ENCODE measurements around the gene TMEM120A. TPM values are rescaled to one million over a fixed set of nuclear protein-coding genes. Genes with fewer than 3 reads are reported as not detected.

Gene TMEM120A
- total RNA-seq, 2 experiments from 2014 or later = 12.4 to 22.1 TPM

DNA sequence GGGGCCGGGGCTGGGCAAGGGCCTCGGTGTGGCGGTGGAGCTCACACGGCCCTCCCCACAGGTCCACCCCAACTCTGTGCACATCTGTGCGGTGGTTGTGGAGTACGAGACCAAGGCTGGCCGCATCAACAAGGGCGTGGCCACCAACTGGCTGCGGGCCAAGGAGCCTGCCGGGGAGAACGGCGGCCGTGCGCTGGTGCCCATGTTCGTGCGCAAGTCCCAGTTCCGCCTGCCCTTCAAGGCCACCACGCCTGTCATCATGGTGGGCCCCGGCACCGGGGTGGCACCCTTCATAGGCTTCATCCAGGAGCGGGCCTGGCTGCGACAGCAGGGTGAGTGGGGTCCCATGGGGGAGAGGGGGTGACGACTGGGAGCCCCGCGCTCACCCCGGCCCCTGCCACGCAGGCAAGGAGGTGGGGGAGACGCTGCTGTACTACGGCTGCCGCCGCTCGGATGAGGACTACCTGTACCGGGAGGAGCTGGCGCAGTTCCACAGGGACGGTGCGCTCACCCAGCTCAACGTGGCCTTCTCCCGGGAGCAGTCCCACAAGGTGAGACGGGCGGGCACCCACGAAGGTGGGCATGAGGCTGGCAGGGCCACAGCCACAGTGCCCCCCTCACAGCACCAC, 8.8 kb downstream of the TMEM120A start:
- Histone ChIP-seq H3K36me3 (ENCODE audit: insufficient read depth, low read length) (peaks cover 13% of the 10 kb centered on the region; the same call in 1 of the 2 replicates), H2AFZ (ENCODE audit: low read length) (no peak overlapping the region), H3K4me2 (ENCODE audit: low read length) (no peak overlapping the region), H3K9me2 (ENCODE audit: insufficient read depth, low read length) (no peaks in the 10 kb centered on the region), H3K27ac (ENCODE audit: low read depth, low read length, poor library complexity, severe bottlenecking) (no peak overlapping the region), H3K9me3 (ENCODE audit: low read length) (no peaks in the 10 kb centered on the region), H3K79me2 (ENCODE audit: insufficient read depth, low read depth, low read length) (no peaks in the 10 kb centered on the region), H3K4me3 (ENCODE audit: low read depth, low read length, poor library complexity, severe bottlenecking) (no peak overlapping the region), H4K20me1 (ENCODE audit: insufficient read depth, low read length) (no peaks in the 10 kb centered on the region), H3K4me1 (ENCODE audit: insufficient read depth, low read length, poor library complexity, severe bottlenecking) (no peaks in the 10 kb centered on the region)
- intact Hi-C loops (cut with micrococcal nuclease; ENCODE audit: unreplicated experiment) = no loop called here
- DNase-seq (ENCODE audit: low spot score) = no peak
- TF ChIP-seq EZH2phosphoT487 (IDR thresholded peaks at IDR 0.05; ENCODE audit: borderline replicate concordance, low read depth, low read length) (no peak), CTCF (conservative IDR thresholded peaks at IDR 0.05; ENCODE audit: low read length) (no peak)
- CTCF ChIA-PET (ENCODE audit: unreplicated experiment) = no interaction called here
- POLR2A ChIA-PET = interaction anchor here (0.6 kb wide), 1 partner anchor 104 kb away, joined by 3 read pairs; no protein-coding TSS in a partner anchor
- no TSS peak for BruUV-seq (replicated peaks)

DNA sequence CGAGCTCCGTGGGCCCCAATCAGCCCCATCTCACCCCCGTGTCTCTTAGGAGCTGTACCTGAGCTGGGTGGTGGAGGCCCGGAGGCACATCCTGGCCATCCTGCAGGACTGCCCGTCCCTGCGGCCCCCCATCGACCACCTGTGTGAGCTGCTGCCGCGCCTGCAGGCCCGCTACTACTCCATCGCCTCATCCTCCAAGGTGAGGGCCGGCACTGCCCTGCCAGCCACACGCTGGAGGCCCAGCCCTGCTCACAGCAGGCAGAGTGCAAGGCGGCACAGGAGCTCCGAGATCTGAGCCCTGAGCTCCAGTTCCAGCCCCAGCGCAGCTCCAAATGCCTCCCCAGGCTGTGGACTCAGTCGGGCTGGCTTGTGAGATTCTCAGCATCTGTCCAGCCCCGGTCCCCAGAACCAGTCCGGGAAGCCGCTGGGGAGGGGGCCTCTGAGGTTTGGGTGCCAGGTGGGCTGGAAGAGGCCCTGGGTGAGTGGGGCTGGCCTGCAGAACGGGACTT, 9.3 kb downstream of the TMEM120A start:
- Histone ChIP-seq H3K4me1 (ENCODE audit: insufficient read depth, low read length, poor library complexity, severe bottlenecking) (no peaks in the 10 kb centered on the region), H3K27ac (ENCODE audit: low read depth, low read length, poor library complexity, severe bottlenecking) (no peak overlapping the region), H3K4me2 (ENCODE audit: low read length) (no peak overlapping the region), H3K79me2 (ENCODE audit: insufficient read depth, low read depth, low read length) (no peaks in the 10 kb centered on the region), H3K9me3 (ENCODE audit: low read length) (no peaks in the 10 kb centered on the region), H4K20me1 (ENCODE audit: insufficient read depth, low read length) (no peaks in the 10 kb centered on the region), H3K36me3 (ENCODE audit: insufficient read depth, low read length) (peaks cover 15% of the 10 kb centered on the region; the same call in 1 of the 2 replicates), H3K4me3 (ENCODE audit: low read depth, low read length, poor library complexity, severe bottlenecking) (no peak overlapping the region), H2AFZ (ENCODE audit: low read length) (no peak overlapping the region), H3K9me2 (ENCODE audit: insufficient read depth, low read length) (no peaks in the 10 kb centered on the region)
- intact Hi-C loops (cut with micrococcal nuclease; ENCODE audit: unreplicated experiment) = no loop called here
- no TSS peak for BruUV-seq (replicated peaks)
- ChIA-PET POLR2A (interaction anchor here (0.6 kb wide), 1 partner anchor 105 kb away, joined by 3 read pairs; no protein-coding TSS in a partner anchor), CTCF (ENCODE audit: unreplicated experiment) (no interaction called here)
- DNase-seq (ENCODE audit: low spot score) = no peak
- TF ChIP-seq EZH2phosphoT487 (IDR thresholded peaks at IDR 0.05; ENCODE audit: borderline replicate concordance, low read depth, low read length) (no peak), CTCF (conservative IDR thresholded peaks at IDR 0.05; ENCODE audit: low read length) (no peak)

All from OCI-LY7 (cell line).